GM21737 (cell line): ENCODE data around the gene PLCD1.
"Not testable (repeated sequence)": the region's sequence is repeated elsewhere in the genome, so short reads cannot be mapped to it uniquely, and the experiment has no call there.

Source experiments
- ATAC-seq: cut with Tn5 transposase; IDR thresholded peaks from one replicate; pipeline ENCODE4 v1.9.1; 2021; ENCODE audit warnings: mild to moderate bottlenecking, moderate library complexity; ENCODE audit not compliant: unreplicated experiment

Gene PLCD1

DNA sequence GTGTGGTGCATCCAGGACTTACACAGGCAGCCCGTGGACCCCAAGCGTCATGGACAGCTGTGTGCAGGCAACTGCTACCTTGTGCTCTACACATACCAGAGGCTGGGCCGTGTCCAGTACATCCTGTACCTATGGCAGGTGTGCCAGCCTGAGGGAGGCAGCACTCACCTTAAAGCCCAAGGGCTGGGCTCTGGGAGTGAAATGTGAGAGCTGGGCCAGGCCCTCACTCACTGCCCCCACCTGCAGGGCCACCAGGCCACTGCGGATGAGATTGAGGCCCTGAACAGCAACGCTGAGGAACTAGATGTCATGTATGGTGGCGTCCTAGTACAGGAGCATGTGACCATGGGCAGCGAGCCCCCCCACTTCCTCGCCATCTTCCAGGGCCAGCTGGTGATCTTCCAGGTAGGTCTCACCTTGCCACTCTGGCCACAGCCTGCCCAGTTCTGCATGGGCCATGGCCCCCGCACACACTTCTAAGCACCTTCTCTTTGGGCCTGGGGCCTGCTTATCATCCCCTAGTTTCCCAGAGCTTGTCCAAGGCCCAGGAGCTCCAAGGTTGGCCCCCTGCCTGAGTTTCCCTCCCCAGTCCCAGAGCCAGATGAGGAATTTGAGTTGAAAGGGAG is 27.9 kb downstream of the PLCD1 start:
- ATAC-seq, result no peak

DNA sequence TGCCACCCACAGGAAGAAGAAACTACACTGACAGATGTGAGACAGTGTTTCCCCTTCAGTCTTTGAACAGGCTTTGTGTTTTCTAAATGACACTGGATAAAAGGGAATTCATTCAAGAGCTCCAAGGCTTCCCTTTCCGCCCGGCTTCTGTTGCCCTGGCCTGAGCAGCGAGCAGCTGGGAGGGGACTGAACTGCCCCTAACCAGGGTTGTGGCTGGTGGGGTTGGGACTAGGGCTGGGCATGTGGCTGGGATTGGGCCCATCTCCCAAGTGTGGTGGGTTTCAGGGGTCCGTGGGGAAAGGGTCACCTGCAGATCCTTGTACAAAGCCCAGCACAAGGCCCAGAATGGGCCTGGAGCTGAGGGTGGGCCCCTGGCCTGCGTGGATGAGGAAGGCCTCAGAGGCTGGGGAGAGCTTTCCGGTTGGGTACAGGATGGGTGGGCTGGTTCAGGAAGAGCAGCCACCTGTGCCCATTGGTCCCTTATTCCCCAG is 28.4 kb downstream of the PLCD1 start:
- no peak for ATAC-seq

DNA sequence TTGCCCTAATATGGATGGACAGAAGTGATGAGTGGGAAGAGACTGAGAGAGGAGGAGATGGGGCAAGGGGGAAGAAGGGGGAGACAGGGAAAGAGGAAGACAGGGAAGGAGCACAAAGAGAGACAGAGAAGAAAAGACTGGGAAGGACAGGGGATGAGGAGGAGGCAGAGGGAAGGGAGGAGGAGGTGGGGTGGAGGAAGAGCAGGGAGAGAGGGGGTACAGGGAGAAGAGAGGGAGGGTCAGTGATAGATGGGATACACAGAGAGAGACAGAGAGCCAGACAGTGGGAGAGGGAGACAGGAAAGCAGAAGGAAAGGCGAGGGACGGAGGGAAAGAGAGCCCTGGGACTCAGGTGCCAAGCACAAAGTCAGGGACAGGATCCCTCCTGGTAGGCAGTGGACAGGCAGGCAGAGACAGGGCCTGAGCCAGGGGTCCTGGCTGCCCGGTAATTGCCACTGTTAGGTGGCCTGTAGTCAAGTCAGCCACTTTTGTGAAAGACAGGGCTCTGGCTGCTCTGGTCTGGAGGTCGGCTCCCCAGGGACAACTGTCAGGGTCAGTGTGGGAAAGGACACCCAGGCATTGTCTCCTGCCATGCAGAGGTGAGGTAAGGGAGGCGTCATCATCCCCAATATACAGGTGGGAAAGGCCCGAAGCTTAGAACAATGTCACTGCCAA is 29.1 kb downstream of the PLCD1 start:
- ATAC-seq, result no peak

DNA sequence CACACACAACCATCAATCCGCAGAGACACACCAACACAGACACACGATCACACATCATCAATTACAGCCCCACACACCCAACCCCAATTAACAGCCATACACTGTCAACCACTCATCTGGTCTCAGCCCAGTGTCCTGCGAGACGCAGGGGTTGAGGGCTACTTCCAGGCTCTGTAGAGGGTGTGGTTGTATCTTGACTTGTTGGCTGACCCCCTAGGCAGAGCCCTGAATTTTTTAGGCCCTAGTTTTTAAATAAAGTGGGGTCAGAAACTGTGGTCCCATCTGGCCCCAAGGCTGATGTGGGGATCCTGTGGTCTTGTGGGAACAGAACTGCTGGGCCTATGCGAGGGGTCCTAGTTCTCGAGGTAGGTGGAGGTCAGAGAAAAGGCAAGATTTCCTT is 29.6 kb downstream of the PLCD1 start:
- ATAC-seq, result no peak

DNA sequence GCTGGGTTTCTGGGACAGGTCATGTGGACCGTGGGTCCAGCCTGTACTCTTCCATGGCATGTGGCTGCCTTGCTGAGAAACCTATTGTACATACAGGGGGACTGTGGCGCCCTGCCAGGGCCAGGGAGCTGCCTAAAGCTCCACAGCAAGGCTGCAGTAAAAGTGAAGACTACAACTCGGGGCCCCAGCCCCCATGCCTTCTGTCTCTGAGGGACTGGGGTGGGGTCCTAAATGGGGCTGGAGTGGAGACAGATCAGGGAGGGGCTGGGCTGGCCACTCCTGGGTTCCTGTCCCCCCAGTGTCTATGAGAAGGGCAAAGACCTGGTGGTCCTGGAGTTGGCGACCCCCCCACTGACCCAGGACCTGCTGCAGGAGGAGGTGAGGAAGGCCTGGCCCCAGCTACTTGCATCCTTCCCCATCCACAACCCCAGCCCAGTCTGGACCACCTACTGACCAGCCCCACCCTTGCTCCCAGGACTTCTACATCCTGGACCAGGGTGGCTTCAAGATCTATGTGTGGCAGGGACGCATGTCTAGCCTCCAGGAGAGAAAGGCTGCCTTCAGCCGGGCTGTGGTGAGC is 31.6 kb downstream of the PLCD1 start:
- no peak for ATAC-seq

DNA sequence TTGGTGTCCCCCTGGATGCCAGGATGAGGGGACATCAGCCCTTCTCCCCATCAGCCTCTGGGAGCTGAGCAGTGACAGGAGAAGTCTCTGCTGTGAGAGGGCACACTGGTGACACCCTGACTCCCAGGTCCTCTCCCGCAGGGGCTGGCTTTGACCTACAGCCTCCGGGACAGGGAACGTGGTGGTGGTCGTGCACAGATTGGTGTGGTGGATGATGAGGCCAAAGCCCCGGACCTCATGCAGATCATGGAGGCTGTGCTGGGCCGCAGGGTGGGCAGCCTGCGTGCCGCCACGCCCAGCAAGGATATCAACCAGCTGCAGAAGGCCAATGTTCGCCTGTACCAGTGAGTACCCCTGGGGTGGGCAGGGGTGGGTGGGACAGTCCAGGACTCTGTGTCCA is 32.1 kb downstream of the PLCD1 start:
- ATAC-seq, result no peak

DNA sequence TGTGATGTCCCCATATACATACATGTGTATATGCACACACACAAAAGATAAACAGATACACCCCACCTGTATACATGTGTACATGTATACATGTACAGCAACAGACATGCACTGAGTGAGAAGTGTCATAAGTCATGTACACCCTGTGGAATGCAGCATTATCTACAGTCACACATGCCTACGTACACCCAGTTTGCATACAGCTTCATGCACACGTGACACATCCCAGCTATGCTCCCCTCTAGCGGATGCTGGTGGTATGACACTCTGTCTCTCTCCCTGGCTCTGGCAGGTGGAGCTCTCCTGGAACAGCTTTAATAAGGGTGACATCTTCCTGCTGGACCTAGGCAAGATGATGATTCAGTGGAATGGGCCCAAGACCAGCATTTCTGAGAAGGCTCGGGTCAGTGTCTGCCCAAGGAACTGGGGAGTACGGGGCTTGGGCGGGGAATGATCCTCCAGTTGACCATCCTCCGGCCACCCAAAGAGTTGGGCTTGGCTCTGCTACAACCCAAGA is 32.6 kb downstream of the PLCD1 start:
- peak; percentile 37 for ATAC-seq

DNA sequence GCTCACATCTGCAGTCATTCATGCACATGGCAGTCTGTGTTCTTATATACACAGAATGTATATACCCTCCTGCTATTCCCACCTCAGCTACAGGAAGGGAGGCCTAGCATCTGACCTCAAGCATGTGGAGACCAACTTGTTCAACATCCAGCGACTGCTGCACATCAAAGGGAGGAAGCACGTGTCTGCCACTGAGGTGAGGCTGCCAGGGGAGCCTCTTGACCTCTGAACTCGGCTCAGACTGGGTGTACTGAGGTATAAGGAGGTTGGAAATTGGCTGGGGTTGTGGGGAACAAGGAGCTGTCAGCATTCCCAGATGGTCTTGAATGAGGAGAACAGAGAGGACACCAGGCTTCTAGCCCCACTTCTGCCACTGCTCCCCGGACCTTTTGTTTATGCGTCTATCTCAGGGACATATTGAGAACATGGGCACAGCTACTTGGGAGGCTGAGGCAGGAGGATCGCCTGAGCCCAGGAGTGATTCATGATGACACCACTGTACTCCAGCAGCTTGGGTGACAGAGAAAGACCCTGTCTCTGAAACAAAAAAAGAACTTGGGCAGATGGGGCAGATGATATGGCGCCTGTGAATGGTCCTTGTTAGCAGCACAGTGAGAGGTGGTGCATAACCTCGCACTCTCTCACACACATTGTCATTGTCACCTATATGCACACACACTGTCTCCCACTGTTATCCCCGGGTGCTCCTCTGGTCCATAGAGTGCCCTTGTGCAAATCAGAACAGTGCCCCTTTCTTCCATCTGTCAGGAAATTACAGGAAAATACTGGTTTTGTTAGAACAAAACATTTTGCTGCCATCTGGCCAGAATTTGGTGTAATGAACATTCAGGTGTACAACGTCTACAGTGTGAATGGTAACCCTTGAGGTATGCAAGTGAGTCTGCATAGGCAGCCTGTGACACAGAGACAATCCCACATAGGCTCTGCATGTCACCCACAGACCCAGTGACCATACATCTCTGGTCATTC is 33.5 kb downstream of the PLCD1 start:
- ATAC-seq, result no peak

DNA sequence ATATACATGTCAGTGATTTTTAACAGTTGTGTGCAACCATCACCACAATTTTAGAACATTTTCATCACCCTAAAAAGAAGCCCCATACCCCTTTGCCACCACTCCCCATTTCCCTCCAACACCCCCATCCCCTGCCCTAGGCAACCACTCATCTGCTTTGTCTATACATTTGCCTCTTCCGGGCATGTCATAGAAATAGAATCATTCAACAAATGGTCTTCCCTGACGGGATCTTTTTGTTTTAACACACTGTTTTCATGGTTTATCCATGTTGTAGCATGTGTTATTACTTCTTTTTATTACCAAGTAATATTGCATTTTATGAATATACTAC is 34.8 kb downstream of the PLCD1 start:
- no peak for ATAC-seq

DNA sequence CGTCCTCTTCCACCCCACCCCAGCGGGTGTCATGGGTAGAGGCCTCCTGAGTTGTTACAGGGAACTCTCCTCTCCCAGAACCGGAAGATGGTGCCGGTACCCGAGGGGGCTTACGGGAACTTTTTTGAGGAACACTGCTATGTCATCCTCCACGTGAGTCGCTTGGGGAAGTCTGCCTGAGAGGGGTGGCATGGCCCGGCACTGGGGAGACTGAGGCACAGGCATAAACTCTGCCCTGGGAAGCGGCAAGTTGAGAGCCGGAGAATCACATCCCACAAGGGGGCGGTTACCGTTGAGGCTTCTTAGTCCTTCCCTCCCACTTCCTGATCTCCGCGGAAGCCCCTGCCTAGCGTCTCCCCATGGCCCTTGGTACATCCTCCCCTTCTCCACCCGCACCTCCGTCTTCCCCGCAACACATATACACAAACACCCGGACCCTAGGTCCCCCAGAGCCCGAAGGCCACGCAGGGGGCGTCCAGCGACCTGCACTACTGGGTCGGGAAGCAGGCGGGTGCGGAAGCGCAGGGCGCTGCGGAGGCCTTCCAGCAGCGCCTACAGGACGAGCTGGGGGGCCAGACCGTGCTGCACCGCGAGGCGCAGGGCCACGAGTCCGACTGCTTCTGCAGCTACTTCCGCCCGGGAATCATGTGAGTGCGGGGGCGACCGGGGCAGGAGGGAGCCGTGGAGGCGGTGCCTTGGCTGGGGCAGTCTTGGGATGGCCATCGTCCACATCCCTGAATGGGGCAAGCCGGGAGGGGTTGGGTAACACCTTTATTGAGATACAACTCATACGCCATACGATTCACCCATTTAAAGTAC is 35.4 kb downstream of the PLCD1 start:
- ATAC-seq, result peak; percentile 57

DNA sequence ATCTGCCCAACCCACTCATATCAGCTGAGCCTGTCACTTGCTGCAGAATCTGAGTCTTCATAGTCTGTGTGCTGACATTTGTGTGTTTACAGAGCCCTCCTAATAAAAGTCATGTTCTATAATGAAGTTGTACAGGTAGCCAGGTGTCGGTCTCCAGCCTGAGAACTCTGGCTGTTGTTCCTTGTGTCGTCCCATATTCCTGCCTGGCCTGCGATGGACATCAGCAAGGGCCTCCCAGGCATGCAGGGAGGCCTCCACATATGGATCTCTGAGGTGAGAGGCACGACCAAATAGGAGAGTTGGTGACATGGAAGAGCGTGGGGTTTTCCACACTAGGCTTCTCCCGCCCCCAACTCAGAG is 36.0 kb downstream of the PLCD1 start:
- no peak for ATAC-seq

DNA sequence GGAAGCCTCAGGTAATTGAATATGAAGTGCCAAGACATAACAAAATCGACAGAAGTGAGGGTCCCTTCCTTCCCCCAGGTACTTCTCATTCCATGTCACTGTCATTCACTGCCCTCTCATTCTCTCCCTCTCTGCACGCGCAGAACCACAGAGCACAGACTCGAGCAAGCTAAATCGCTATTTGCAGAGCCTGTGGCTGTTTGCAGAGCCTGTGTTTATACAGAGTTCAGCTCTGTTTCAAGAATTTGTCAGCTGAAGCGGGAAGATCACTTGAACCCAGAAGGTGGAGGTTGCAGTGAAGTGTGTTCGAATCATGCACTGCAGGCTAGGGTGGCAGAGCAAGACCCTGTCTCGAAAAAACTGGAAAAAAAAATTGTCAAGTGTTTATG is 36.4 kb downstream of the PLCD1 start:
- no peak for ATAC-seq

DNA sequence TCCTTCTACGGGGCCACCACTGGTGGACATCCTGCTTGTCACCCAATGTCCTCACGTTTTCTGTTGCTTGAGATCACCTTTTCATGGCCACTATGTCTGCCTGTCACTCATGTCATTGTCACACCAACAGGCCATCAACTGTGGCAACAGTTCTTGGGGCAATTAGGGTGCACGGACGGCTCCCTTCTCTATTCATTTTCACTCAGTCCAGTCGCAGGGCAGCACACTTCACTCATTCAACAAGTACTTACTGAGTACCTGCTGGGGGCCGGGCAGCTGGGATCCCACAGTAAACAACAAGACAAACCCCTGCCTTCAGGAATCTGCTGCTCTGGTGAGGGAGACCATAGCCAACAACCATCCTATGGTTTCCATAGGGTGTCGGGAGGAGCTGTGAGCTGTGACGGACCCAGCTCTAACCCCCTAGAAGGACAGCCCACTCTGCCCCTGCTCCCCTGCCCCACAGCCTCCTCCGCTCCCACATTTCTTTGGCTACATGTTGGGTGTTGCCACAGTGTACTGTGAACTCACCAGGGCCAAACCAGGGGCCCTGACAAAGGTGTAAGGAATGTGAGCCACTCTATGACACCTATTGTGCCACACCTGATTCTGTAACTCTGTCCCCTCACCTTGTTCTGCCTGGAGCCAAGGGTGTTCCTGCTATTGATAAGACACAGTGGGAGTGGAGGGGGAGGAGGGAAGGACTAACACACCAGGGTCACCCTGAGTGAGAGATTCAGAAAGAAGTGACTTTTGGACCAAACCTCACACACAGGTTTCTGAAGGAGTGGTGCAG is 37.0 kb downstream of the PLCD1 start:
- ATAC-seq, result no peak

DNA sequence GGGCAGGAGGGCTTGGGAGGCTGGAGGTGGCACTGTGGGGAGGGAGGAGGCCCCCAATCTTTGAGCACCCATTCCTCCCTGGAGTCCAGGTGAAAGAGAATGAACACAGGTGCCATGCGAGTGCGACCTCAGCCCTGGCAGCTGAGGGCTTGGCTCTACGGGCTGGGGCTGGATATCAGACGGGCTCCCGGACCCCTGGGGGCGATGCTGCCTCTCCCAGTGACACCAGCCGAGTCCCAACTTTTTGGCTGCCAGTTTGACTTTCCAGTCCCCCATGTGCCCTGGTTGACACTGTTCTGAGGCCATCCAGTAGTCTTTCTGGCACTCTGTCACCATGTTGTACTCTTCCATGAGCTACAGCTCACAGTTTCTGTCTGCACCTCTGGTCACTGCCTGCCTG is 37.6 kb downstream of the PLCD1 start:
- ATAC-seq, result no peak

DNA sequence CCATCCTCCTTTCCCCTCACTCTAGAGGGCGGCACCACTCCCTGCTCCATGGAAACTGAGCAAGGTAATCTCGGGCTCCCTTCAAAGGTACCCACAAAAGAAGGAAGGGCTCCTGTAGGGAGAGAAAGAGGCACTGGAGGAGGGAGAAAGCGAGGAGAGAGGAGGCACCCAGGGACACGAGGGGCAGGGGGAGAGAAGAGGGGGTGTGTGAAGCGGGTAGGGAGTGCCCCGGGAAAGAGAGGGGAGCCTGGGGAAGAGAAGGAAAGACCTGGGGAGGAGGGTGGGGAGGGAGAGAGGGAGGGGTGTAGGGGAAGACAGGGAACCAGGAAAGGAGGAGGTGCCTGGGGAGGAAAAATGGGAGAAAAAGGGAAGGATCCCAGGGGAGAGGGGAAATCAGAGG is 38.3 kb downstream of the PLCD1 start:
- no peak for ATAC-seq

DNA sequence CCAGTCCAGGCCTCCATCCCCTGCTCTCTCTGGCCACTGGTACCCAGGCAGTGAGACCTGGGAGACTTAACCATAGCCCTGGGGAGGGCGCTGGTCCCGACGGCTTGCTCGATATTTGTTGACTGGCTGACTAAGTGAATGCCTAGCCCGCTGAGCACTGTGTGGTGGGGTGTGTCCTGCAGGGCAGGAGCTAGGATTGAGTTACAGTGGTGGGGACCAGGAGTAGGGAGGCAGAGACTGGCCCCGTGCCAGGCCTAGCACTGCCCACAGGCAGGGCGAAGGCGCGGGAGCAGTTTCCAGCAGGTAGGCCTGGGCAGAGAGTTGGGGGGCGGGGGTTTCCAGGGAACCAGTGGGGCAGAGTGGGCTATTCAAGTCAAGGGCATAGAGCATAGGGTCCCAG is 38.9 kb downstream of the PLCD1 start, which contains the start of gene VILL:
Gene VILL (plus strand): TSS at position 260 of the 400 bp plus-strand sequence. CDS start 2,887 bp downstream, outside the sequence.
- ATAC-seq, result no peak

DNA sequence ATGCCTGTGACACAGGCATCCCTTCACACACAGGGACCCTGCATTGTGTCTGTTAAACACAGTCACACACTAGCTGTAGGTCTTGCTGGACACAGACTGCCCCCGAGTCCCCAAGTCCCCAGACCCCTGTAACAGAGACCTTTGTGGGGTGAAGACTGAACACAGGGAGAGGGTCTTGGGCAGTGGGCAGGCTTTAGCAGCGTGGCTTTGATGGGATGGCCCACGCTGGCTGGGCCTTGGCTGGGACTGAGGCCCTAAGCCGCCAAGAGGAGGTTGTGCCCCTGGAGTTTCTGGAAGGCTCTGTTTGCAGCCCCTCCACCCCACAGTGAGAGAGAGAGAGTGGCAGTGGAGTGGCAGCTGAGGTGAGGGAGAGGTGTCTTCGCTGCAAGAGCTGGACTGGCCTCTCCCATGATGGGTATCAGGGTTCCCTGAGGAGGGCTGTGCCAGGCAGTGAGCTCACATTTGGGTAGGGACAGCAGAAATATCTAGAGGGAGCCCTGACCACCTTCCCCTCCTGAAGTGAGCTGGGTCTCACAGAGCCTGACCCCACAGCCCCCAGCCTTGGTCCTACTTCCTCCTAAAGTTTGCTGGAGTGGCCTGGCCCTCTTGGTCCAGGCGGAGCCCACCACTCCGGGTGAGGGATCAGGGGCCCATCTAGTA is 39.5 kb downstream of the PLCD1 start:
- ATAC-seq, result no peak

DNA sequence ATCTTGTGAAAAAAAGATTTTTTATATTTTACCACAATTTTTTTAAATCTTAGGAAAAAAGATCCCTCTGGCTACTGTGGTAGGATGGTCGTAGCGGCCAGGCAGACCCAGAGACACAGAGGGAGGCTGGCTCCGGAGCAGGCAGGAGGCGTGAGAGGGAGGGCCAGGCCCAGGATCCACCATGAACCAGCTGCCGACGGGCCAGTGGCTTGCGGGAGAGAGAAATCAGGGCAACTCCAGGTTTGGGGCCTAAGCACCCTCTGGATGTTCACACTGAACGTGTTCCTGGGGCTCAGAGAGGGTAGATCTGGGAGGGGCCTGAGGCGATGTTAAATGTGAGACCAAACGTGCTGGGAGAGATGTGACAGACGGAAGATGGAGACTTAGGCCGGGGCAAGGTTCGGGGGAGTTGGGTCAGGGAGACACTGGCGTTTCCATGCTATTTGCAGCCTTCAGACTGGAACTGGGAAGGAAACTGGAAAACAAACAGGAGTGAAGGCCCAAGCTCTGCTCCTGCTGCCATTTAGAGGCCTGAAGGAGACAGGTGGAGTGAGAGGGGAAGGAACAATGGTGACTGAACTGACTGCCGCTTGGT is 40.4 kb downstream of the PLCD1 start:
- no peak for ATAC-seq

DNA sequence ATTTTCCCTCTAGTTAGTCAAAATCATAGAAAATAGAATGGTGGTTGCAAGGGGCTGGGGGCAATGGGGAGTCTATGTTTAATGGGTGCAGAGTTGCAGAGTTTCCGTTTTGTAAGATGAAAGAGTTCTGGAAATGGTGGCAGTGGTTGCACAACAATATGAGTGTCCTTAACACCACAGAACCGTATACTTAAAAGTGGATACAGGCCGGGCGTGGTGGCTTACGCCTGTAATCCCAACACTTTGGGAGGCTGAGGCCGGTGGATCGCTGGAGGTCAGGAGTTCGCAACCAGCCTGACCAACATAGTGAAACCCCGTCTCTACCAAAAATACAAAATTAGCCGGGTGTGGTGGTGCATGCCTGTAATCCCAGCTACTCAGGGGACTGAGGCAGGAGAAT is 41.1 kb downstream of the PLCD1 start:
- not testable (repeated sequence) for ATAC-seq
